ENCODE results near the gene EFCAB5.

The EFCAB5 gene

GRCh38 chr17:30151471-30151870 lies 210.0 kb downstream of the EFCAB5 start:
- no peak overlapping the region for H3K4me3 ChIP-seq (ENCODE audit: low read depth, low read length)
- no peak for DNase-seq (ENCODE audit: low read depth)
- TF ChIP-seq POLR2A (IDR thresholded peaks at IDR 0.05; ENCODE audit: extremely low read depth, insufficient read length) = no peak
- TF ChIP-seq MYC (IDR thresholded peaks at IDR 0.05; ENCODE audit: low read depth, low read length) = no peak
- TF ChIP-seq CTCF (IDR thresholded peaks at IDR 0.05; ENCODE audit: low read depth, low read length) = no peak
- no peak for TF ChIP-seq MAX (IDR thresholded peaks at IDR 0.05; ENCODE audit: low read depth, low read length)

- DNase-seq (ENCODE audit: low read depth) = no peak
- no peak overlapping the region for H3K4me3 ChIP-seq (ENCODE audit: low read depth, low read length)
- TF ChIP-seq MAX (IDR thresholded peaks at IDR 0.05; ENCODE audit: low read depth, low read length) (no peak), CTCF (IDR thresholded peaks at IDR 0.05; ENCODE audit: low read depth, low read length) (no peak), MYC (IDR thresholded peaks at IDR 0.05; ENCODE audit: low read depth, low read length) (no peak), POLR2A (IDR thresholded peaks at IDR 0.05; ENCODE audit: extremely low read depth, insufficient read length) (no peak)
Measured at GRCh38 chr17:30153463-30153862, 212.0 kb downstream of the EFCAB5 start.

DNA sequence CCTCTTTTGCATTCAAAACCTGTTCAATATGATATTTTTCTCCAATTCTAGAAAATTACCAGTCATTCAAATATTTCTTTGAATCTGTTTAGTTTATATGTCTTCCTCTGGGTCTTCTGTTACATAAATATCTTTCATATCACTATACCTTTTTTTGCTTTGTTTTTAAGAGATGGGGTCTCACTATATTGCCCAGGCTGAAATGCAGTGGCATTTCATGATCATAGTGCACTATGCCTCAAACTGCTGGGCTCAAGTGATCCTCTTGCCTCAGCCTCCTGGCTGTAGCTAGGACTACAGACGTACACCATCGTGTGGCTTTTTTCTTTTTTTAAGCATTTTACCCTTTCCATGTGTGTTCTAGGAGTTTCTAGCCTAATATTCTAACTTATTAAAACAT lies 214.0 kb downstream of the EFCAB5 start:
- TF ChIP-seq MYC (IDR thresholded peaks at IDR 0.05; ENCODE audit: low read depth, low read length) (no peak), MAX (IDR thresholded peaks at IDR 0.05; ENCODE audit: low read depth, low read length) (no peak), CTCF (IDR thresholded peaks at IDR 0.05; ENCODE audit: low read depth, low read length) (no peak), POLR2A (IDR thresholded peaks at IDR 0.05; ENCODE audit: extremely low read depth, insufficient read length) (no peak)
- DNase-seq (ENCODE audit: low read depth) = no peak
- no peak overlapping the region for H3K4me3 ChIP-seq (ENCODE audit: low read depth, low read length)

Measured in NB4 (cell line).